Fibroblast of lung (primary cell): ENCODE results near the gene BNIP5. TPM values are rescaled to one million over a fixed set of nuclear protein-coding genes. Genes with fewer than 3 reads are reported as not detected.
A peak's percentile ranks its signal among the peaks of the same experiment; 100 is the strongest.

Source experiments
- DNase-seq, 2 donors: peaks; one replicate each; pipeline versions ENCODE4 v3.0.0 to v3.0.0-alpha.2; 2010; ENCODE audit warnings: low read depth in 2 of 2
- H2AFZ ChIP-seq: 2 replicates; pipeline ENCODE4 v1.5.1; 2012; ENCODE audit warnings: low read length, control low read depth, inconsistent platforms
- H3K27ac ChIP-seq: 2 replicates; pipeline ENCODE4 v1.5.1; 2011; ENCODE audit warnings: low read length, control low read depth; ENCODE audit not compliant: insufficient read depth
- H3K27me3 ChIP-seq: 2 replicates; pipeline ENCODE4 v1.5.1; 2011; ENCODE audit warnings: mild to moderate bottlenecking, low read length; ENCODE audit not compliant: control insufficient read depth, insufficient read depth
- H3K36me3 ChIP-seq: 2 replicates; pipeline ENCODE4 v1.5.1; 2011; ENCODE audit warnings: low read length; ENCODE audit not compliant: control insufficient read depth, insufficient read depth
- H3K4me1 ChIP-seq: 2 replicates; pipeline ENCODE4 v1.5.1; 2011; ENCODE audit warnings: low read length; ENCODE audit not compliant: control insufficient read depth, insufficient read depth; ENCODE audit errors: extremely low read depth
- H3K4me2 ChIP-seq: 2 replicates; pipeline ENCODE4 v1.5.1; 2011; ENCODE audit warnings: low read length, control low read depth; ENCODE audit not compliant: insufficient read depth; ENCODE audit errors: extremely low read depth
- H3K4me3 ChIP-seq, 4 experiments: fragments of 200-600 bp in 1 of 4; sonication (generic) in 1 of 4; replicated peaks in 1 of 4; 2 replicates each; pipeline ENCODE4 v1.5.1; 2011 to 2016; ENCODE audit warnings: low read length in 4 of 4, low read depth in 3 of 4, mild to moderate bottlenecking in 3 of 4, control low read depth in 2 of 4, inconsistent platforms in 1 of 4, mixed read lengths in 1 of 4; ENCODE audit not compliant: insufficient read depth in 1 of 4; ENCODE audit errors: control extremely low read depth in 1 of 4
- H3K79me2 ChIP-seq: 2 replicates; pipeline ENCODE4 v1.5.1; 2012; ENCODE audit warnings: mild to moderate bottlenecking, low read length, inconsistent platforms; ENCODE audit not compliant: control insufficient read depth, insufficient read depth
- H3K9ac ChIP-seq: 2 replicates; pipeline ENCODE4 v1.5.1; 2011; ENCODE audit warnings: mild to moderate bottlenecking, low read length, control low read depth; ENCODE audit not compliant: insufficient read depth
- H3K9me3 ChIP-seq: 2 replicates; pipeline ENCODE4 v1.5.1; 2012; ENCODE audit warnings: low read depth, low read length; ENCODE audit not compliant: control insufficient read depth, insufficient read depth
- H4K20me1 ChIP-seq: 2 replicates; pipeline ENCODE4 v1.5.1; 2011; ENCODE audit warnings: low read length; ENCODE audit not compliant: control insufficient read depth, insufficient read depth; ENCODE audit errors: extremely low read depth
- EZH2 ChIP-seq: IDR thresholded peaks from 2 replicates; pipeline ENCODE4 v1.5.1; 2012; ENCODE audit warnings: low read length, control low read depth, mild to moderate bottlenecking; ENCODE audit errors: missing control alignments
- polyA plus RNA-seq, 2 donors: library from polyadenylated mRNA; depleted of rRNA in 1 of 2; stranded (reverse) in 1 of 2; unstranded in 1 of 2; fragments of >200 nt; gene quantifications; 2 replicates each; pipeline ENCODE4 v1.2.1, GENCODE V29; 2011 to 2012; ENCODE audit warnings: missing spikeins in 1 of 2
- total RNA-seq: library from RNA; depleted of rRNA; stranded (reverse); fragments of >200 nt; gene quantifications from 2 replicates; pipeline ENCODE4 v1.2.1, GENCODE V29; 2014
- TF ChIP-seq, protein P1 (sequence below), 2 donors: IDR thresholded peaks in 1 of 2; conservative IDR thresholded peaks in 1 of 2; 1 replicate in 1 of 2; 2 replicates in 1 of 2; pipeline ENCODE4 v1.5.1; 2011 to 2012; ENCODE audit warnings: low read length in 2 of 2, control low read depth in 1 of 2, inconsistent platforms in 1 of 2, low read depth in 1 of 2, mild to moderate bottlenecking in 1 of 2

The BNIP5 gene
- total and polyA plus RNA-seq, 2 donors (not counting 1 experiment from before 2014, with no cell fraction given) = not detected

DNA sequence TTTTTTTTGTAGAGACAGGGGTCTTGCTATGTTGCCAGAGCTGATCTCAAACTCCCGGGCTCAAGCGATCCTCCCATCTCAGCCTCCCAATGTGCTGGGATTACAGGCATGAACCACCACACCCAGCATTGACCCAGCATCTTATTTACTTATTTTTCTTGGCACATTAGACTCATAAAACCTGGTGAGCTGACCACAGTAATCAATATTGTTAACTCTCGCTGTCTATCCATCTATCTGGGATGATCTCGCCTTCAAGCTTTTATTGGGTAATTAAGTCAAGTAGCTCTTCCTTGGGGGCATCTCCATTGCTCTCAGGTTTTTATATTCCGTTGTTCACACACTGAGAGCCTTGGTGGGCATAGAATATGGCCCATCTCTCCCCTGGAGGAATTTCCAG is 49.8 kb downstream of the BNIP5 start:
- H3K79me2 ChIP-seq = no peaks in the 10 kb centered on the region
- no peak overlapping the region for H2AFZ ChIP-seq
- no peak overlapping the region for H3K4me2 ChIP-seq
- H3K27me3 ChIP-seq = peaks cover 20% of the 10 kb centered on the region
- no peaks in the 10 kb centered on the region for H3K4me1 ChIP-seq
- no peaks in the 10 kb centered on the region for H3K9me3 ChIP-seq
- no peaks in the 10 kb centered on the region for H4K20me1 ChIP-seq
- no peak overlapping the region for H3K4me3 ChIP-seq
- H3K27ac ChIP-seq = no peak overlapping the region
- H3K9ac ChIP-seq = no peak overlapping the region
- no peak for DNase-seq
- TF ChIP-seq, protein P1, sequence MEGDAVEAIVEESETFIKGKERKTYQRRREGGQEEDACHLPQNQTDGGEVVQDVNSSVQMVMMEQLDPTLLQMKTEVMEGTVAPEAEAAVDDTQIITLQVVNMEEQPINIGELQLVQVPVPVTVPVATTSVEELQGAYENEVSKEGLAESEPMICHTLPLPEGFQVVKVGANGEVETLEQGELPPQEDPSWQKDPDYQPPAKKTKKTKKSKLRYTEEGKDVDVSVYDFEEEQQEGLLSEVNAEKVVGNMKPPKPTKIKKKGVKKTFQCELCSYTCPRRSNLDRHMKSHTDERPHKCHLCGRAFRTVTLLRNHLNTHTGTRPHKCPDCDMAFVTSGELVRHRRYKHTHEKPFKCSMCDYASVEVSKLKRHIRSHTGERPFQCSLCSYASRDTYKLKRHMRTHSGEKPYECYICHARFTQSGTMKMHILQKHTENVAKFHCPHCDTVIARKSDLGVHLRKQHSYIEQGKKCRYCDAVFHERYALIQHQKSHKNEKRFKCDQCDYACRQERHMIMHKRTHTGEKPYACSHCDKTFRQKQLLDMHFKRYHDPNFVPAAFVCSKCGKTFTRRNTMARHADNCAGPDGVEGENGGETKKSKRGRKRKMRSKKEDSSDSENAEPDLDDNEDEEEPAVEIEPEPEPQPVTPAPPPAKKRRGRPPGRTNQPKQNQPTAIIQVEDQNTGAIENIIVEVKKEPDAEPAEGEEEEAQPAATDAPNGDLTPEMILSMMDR (conservative IDR thresholded peaks at IDR 0.05 in 1 of 2, IDR thresholded peaks at IDR 0.05 in 1 of 2; ENCODE audit: low read depth in 1 of 2, low read length in 2 of 2) = no peak
- no peak for TF ChIP-seq EZH2
- no peaks in the 10 kb centered on the region for H3K36me3 ChIP-seq

DNA sequence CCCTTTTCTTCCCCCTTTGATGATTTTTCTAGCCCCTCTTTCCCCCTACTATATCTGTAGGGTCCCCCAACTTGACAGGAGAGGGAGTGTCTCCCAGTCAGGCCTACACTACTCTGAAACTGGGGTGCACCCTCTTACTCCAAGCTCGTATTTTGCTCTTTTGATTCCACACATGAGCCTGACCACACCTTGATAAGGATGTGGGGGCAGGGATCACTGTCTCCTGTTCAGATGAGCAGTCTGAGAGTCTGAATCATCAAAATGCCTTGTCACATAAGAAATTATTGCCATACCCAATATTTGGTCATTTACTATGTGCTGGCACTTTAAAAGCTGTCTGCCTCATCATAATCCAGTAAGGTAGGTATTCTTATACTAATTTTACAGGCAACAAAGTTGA is 50.9 kb downstream of the BNIP5 start:
- H3K4me3 ChIP-seq = no peak overlapping the region
- no peak overlapping the region for H3K27ac ChIP-seq
- DNase-seq = no peak
- no peak overlapping the region for H3K4me2 ChIP-seq
- TF ChIP-seq, protein P1 (conservative IDR thresholded peaks at IDR 0.05 in 1 of 2, IDR thresholded peaks at IDR 0.05 in 1 of 2; ENCODE audit: low read depth in 1 of 2, low read length in 2 of 2) = no peak
- no peak for TF ChIP-seq EZH2
- no peaks in the 10 kb centered on the region for H4K20me1 ChIP-seq
- no peaks in the 10 kb centered on the region for H3K4me1 ChIP-seq
- no peaks in the 10 kb centered on the region for H3K36me3 ChIP-seq
- peaks cover 24% of the 10 kb centered on the region for H3K27me3 ChIP-seq
- no peak overlapping the region for H2AFZ ChIP-seq
- H3K79me2 ChIP-seq = no peaks in the 10 kb centered on the region
- no peak overlapping the region for H3K9ac ChIP-seq
- no peaks in the 10 kb centered on the region for H3K9me3 ChIP-seq

DNA sequence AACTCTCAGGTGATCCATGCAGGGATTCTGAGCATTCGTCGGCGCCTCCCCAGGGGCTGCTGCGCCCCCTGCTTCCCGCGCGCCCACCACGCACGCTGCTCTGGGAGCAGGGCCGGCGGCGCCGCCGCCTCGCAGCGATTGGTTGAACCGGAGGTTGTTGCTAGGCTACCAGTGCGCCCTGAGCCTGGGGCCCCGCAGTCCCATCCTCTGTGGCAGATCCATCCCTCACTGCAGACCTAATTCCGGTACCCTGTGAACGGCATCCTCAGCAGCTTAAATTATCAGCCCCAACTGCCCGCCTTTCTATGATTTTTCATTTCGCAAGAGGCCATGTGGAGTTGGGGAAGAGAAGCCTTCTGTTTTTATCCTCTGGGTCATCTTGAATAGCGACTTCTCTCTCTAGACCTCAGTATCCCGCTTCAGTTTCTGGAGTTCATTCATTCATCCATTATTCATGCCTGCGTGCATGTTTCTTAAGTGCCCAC is 51.5 kb downstream of the BNIP5 start:
- no peaks in the 10 kb centered on the region for H3K9me3 ChIP-seq
- H3K4me2 ChIP-seq = no peak overlapping the region
- TF ChIP-seq, protein P1 (conservative IDR thresholded peaks at IDR 0.05 in 1 of 2, IDR thresholded peaks at IDR 0.05 in 1 of 2; ENCODE audit: low read depth in 1 of 2, low read length in 2 of 2) = no peak
- TF ChIP-seq EZH2 = peak; percentile 54
- no peak for DNase-seq
- H3K4me1 ChIP-seq = no peaks in the 10 kb centered on the region
- no peak overlapping the region for H3K4me3 ChIP-seq
- no peak overlapping the region for H2AFZ ChIP-seq
- H3K9ac ChIP-seq = no peak overlapping the region
- H3K27me3 ChIP-seq = peaks cover 24% of the 10 kb centered on the region
- H3K27ac ChIP-seq = no peak overlapping the region
- no peaks in the 10 kb centered on the region for H4K20me1 ChIP-seq
- H3K79me2 ChIP-seq = no peaks in the 10 kb centered on the region
- H3K36me3 ChIP-seq = no peaks in the 10 kb centered on the region
